Thyroid gland (tissue), 4 donors: Measurements from ENCODE around the gene FLT3.

Experiments
- POLR2A ChIP-seq, 2 donors: fragments of 450-650 bp; IDR thresholded peaks; one replicate each; pipeline ENCODE4 v1.6.1; 2017; ENCODE audit warnings: antibody characterized with exemption in 2 of 2, mild to moderate bottlenecking in 2 of 2, moderate library complexity in 1 of 2
- TF ChIP-seq, protein P1 (sequence below), 6 experiments: fragments of 200-600 bp in 3 of 6; fragments of 450-650 bp in 3 of 6; sonication (generic) in 3 of 6; IDR thresholded peaks; one replicate each; pipeline ENCODE4 v1.5.1; 2016 to 2019; ENCODE audit warnings: antibody characterized with exemption in 6 of 6, mild to moderate bottlenecking in 2 of 6, inconsistent platforms in 1 of 6, moderate library complexity in 1 of 6

DNA sequence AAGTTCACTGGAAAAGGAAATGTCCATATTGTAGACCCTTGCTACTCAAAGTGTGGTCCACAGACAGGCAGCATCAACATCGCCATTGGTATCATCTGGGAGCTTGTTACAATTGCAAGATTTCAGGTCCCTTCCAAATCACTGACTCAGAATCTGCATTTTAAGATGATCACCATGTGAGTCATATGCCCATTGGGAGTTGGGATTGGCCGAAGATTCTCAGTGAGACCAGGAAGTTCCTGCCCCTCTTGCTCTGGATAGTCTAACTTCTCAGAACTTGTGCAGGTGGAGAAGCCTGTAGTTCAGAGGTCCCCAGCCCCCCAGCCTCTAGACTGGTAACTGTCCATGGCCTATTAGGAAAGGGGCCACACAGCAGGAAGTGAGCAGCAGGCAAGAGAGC is 63.0 kb downstream of the FLT3 start:
- TF ChIP-seq, protein P1, sequence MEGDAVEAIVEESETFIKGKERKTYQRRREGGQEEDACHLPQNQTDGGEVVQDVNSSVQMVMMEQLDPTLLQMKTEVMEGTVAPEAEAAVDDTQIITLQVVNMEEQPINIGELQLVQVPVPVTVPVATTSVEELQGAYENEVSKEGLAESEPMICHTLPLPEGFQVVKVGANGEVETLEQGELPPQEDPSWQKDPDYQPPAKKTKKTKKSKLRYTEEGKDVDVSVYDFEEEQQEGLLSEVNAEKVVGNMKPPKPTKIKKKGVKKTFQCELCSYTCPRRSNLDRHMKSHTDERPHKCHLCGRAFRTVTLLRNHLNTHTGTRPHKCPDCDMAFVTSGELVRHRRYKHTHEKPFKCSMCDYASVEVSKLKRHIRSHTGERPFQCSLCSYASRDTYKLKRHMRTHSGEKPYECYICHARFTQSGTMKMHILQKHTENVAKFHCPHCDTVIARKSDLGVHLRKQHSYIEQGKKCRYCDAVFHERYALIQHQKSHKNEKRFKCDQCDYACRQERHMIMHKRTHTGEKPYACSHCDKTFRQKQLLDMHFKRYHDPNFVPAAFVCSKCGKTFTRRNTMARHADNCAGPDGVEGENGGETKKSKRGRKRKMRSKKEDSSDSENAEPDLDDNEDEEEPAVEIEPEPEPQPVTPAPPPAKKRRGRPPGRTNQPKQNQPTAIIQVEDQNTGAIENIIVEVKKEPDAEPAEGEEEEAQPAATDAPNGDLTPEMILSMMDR (IDR thresholded peaks at IDR 0.05) = no peak
- no peak for TF ChIP-seq POLR2A (IDR thresholded peaks at IDR 0.05)
